ENCODE results near the gene CWC25. TPM values are rescaled to one million over a fixed set of nuclear protein-coding genes. Genes with fewer than 3 reads are reported as not detected.

CWC25 gene
- total and polyA plus RNA-seq, 9 of the 15 experiments (the other 6 are each of a cell fraction or from before 2014, with no cell fraction given): 16.5 to 27.4 (median 23.0) TPM

- TF ChIP-seq VEZF1 (CRISPR knock-in tag; IDR thresholded peaks at IDR 0.05) (peak; percentile 25; the same call in 1 of the 2 replicates), ZBTB12 (CRISPR knock-in tag; IDR thresholded peaks at IDR 0.05) (0 out of 2 replicates have a peak, but pooled peaks have one; percentile 13), CREB3L1 (IDR thresholded peaks at IDR 0.05; ENCODE audit: borderline replicate concordance, low read depth) (0 out of 2 replicates have a peak, but pooled peaks have one; percentile 25), ARNT (IDR thresholded peaks at IDR 0.05) (0 out of 4 replicates have a peak, but pooled peaks of 1 of the 2 experiments have one; percentile 48), ESRRA (IDR thresholded peaks at IDR 0.05; ENCODE audit: borderline replicate concordance, low read depth) (peak; percentile 60; the same call in 1 of the 2 replicates), BRD9 (IDR thresholded peaks at IDR 0.05; ENCODE audit: low read depth, partially characterized antibody) (peak; percentile 87), MAZ (CRISPR knock-in tag; conservative IDR thresholded peaks at IDR 0.05 in 1 of 2, IDR thresholded peaks at IDR 0.05 in 1 of 2) (peak; percentile 40 to 44; a peak in 2 of 4 replicates), XRCC4 (IDR thresholded peaks at IDR 0.05; ENCODE audit: extremely low read depth, insufficient read depth, insufficient read length) (no peak), SOX6 (IDR thresholded peaks at IDR 0.05) (peak; percentile 57; the same call in 1 of the 2 replicates), FOXK2 (conservative IDR thresholded peaks at IDR 0.05 in 1 of 2, IDR thresholded peaks at IDR 0.05 in 1 of 2; ENCODE audit: low read depth in 2 of 2) (0 out of 4 replicates have a peak, but pooled peaks of 1 of the 2 experiments have one; percentile 61), ZBTB5 (IDR thresholded peaks at IDR 0.05) (0 out of 2 replicates have a peak, but pooled peaks have one; percentile 24), NR2F6 (CRISPR knock-in tag; IDR thresholded peaks at IDR 0.05) (peak; percentile 63; the same call in 1 of the 2 replicates), E2F8 (IDR thresholded peaks at IDR 0.05; ENCODE audit: low read depth, partially characterized antibody) (peak; percentile 42), CTBP1 (IDR thresholded peaks at IDR 0.05; ENCODE audit: borderline replicate concordance) (peak; percentile 41; the same call in 1 of the 2 replicates), NCOA2 (IDR thresholded peaks at IDR 0.05; ENCODE audit: partially characterized antibody in 2 of 2) (peak in 1 of 2 experiments; percentile 46), ZBTB2 (IDR thresholded peaks at IDR 0.05) (0 out of 2 replicates have a peak, but pooled peaks have one; percentile 41)
Observed at GRCh38 chr17:38861399-38861843, 36.3 kb upstream of the CWC25 start (continued).

Measured in K562 (cell line).